Thyroid gland (tissue), 4 donors: ENCODE data around the gene PRDM11. TPM values are rescaled to one million over a fixed set of nuclear protein-coding genes. Genes with fewer than 3 reads are reported as not detected.
A peak's percentile ranks its signal among the peaks of the same experiment; 100 is the strongest.

Source experiments
- DNase-seq, 2 donors: peaks; one replicate each; pipeline ENCODE4 v3.0.0-alpha.2; 2019
- H3K27ac ChIP-seq, 3 donors: fragments of 200-600 bp; sonication (generic); 1 replicate in 2 of 3; 2 replicates in 1 of 3; pipeline ENCODE4 v1.5.1; 2016 to 2019; ENCODE audit warnings: mild to moderate bottlenecking in 1 of 3, moderate library complexity in 1 of 3
- H3K27me3 ChIP-seq: fragments of 200-600 bp; sonication (generic); one replicate; pipeline ENCODE4 v1.5.1; 2019
- H3K36me3 ChIP-seq, 2 donors: fragments of 200-600 bp; sonication (generic); one replicate each; pipeline ENCODE4 v1.5.1; 2016 to 2019
- H3K4me1 ChIP-seq, 2 donors: fragments of 200-600 bp; sonication (generic); one replicate each; pipeline ENCODE4 v1.5.1; 2017 to 2019
- H3K4me3 ChIP-seq, 3 donors: fragments of 200-600 bp; sonication (generic); replicated peaks in 1 of 3; 1 replicate in 2 of 3; 2 replicates in 1 of 3; pipeline ENCODE4 v1.5.1; 2016; ENCODE audit warnings: mild to moderate bottlenecking in 1 of 3
- H3K9me3 ChIP-seq: fragments of 200-600 bp; sonication (generic); one replicate; pipeline ENCODE4 v1.5.1; 2017
- POLR2A ChIP-seq, 2 donors: fragments of 450-650 bp; IDR thresholded peaks; one replicate each; pipeline ENCODE4 v1.6.1; 2017; ENCODE audit warnings: antibody characterized with exemption in 2 of 2, mild to moderate bottlenecking in 2 of 2, moderate library complexity in 1 of 2
- WGBS, 2 donors: methylation state at CpG; one replicate each; pipeline ENCODE4 v1.1.5; 2017; 5-methylcytosine and 5-hydroxymethylcytosine counted together
- intact Hi-C: fragments of 100-400 bp; cut with DNase I; formaldehyde crosslinking; loops from one replicate; pipeline ENCODE4 v1.15.1; 2023
- total RNA-seq, 4 donors: library from RNA; depleted of rRNA; stranded (reverse); fragments of >200 nt; gene quantifications; one replicate each; pipeline ENCODE4 v1.2.3, GENCODE V29; 2016
- TF ChIP-seq, protein P1 (sequence below), 6 experiments: fragments of 200-600 bp in 3 of 6; fragments of 450-650 bp in 3 of 6; sonication (generic) in 3 of 6; IDR thresholded peaks; one replicate each; pipeline ENCODE4 v1.5.1; 2016 to 2019; ENCODE audit warnings: antibody characterized with exemption in 6 of 6, mild to moderate bottlenecking in 2 of 6, inconsistent platforms in 1 of 6, moderate library complexity in 1 of 6

The PRDM11 gene
- total RNA-seq, 4 donors from 2014 or later: 8.6 to 53.3 (median 31.0) TPM

GRCh38 chr11:45250035-45250718 is 103.7 kb downstream of the PRDM11 start:
- TF ChIP-seq POLR2A (IDR thresholded peaks at IDR 0.05): no peak
- TF ChIP-seq, protein P1, sequence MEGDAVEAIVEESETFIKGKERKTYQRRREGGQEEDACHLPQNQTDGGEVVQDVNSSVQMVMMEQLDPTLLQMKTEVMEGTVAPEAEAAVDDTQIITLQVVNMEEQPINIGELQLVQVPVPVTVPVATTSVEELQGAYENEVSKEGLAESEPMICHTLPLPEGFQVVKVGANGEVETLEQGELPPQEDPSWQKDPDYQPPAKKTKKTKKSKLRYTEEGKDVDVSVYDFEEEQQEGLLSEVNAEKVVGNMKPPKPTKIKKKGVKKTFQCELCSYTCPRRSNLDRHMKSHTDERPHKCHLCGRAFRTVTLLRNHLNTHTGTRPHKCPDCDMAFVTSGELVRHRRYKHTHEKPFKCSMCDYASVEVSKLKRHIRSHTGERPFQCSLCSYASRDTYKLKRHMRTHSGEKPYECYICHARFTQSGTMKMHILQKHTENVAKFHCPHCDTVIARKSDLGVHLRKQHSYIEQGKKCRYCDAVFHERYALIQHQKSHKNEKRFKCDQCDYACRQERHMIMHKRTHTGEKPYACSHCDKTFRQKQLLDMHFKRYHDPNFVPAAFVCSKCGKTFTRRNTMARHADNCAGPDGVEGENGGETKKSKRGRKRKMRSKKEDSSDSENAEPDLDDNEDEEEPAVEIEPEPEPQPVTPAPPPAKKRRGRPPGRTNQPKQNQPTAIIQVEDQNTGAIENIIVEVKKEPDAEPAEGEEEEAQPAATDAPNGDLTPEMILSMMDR (IDR thresholded peaks at IDR 0.05): no peak
- DNase-seq: no peak
- no peaks in the 10 kb centered on the region for H3K9me3 ChIP-seq
- 73 to 82% methylated on average over 3 of the region's 3 CpGs for WGBS, 2 donors
- H3K4me1 ChIP-seq: no peaks in the 10 kb centered on the region
- H3K36me3 ChIP-seq: no peaks in the 10 kb centered on the region
- intact Hi-C loops: no loop called here
- H3K27me3 ChIP-seq: no peaks in the 10 kb centered on the region
- H3K4me3 ChIP-seq: no peak overlapping the region
- H3K27ac ChIP-seq: no peak overlapping the region

GRCh38 chr11:45252134-45252856 is 105.9 kb downstream of the PRDM11 start:
- H3K9me3 ChIP-seq: no peaks in the 10 kb centered on the region
- H3K4me1 ChIP-seq: no peaks in the 10 kb centered on the region
- no peak overlapping the region for H3K4me3 ChIP-seq
- 72 to 83% methylated on average over 5 to 19 of the region's 22 CpGs for WGBS, 2 donors
- peak; percentile 29 to 35 for DNase-seq
- H3K27ac ChIP-seq: no peak overlapping the region
- intact Hi-C loops: no loop called here
- H3K27me3 ChIP-seq: no peaks in the 10 kb centered on the region
- TF ChIP-seq, protein P1 (IDR thresholded peaks at IDR 0.05): peak in 4 of 6 experiments; percentile 10 to 51 (median 28)
- TF ChIP-seq POLR2A (IDR thresholded peaks at IDR 0.05): no peak
- no peaks in the 10 kb centered on the region for H3K36me3 ChIP-seq

- TF ChIP-seq POLR2A (IDR thresholded peaks at IDR 0.05): no peak
- TF ChIP-seq, protein P1 (IDR thresholded peaks at IDR 0.05): no peak
- no peaks in the 10 kb centered on the region for H3K9me3 ChIP-seq
- DNase-seq: no peak
- H3K27me3 ChIP-seq: no peaks in the 10 kb centered on the region
- no peak overlapping the region for H3K4me3 ChIP-seq
- no peak overlapping the region for H3K27ac ChIP-seq
- WGBS, 2 donors: 47 to 76% methylated on average over 1 to 3 of the region's 3 CpGs
- intact Hi-C loops: no loop called here
- H3K4me1 ChIP-seq: no peaks in the 10 kb centered on the region
- no peaks in the 10 kb centered on the region for H3K36me3 ChIP-seq
These were observed 106.4 kb downstream of the PRDM11 start for GRCh38 chr11:45252877-45253276.

GRCh38 chr11:45253640-45254039 is 107.2 kb downstream of the PRDM11 start:
- no peak overlapping the region for H3K4me3 ChIP-seq
- no peaks in the 10 kb centered on the region for H3K27me3 ChIP-seq
- no peak overlapping the region for H3K27ac ChIP-seq
- no peaks in the 10 kb centered on the region for H3K4me1 ChIP-seq
- intact Hi-C loops: no loop called here
- H3K9me3 ChIP-seq: no peaks in the 10 kb centered on the region
- TF ChIP-seq POLR2A (IDR thresholded peaks at IDR 0.05): no peak
- TF ChIP-seq, protein P1 (IDR thresholded peaks at IDR 0.05): no peak
- DNase-seq: no peak
- no peaks in the 10 kb centered on the region for H3K36me3 ChIP-seq
- WGBS, 2 donors: 88% methylated on average over 9 of the region's 9 CpGs

GRCh38 chr11:45254070-45254469 is 107.6 kb downstream of the PRDM11 start:
- DNase-seq: no peak
- intact Hi-C loops: no loop called here
- Histone ChIP-seq H3K4me1 (no peaks in the 10 kb centered on the region), H3K4me3 (no peak overlapping the region), H3K27ac (no peak overlapping the region), H3K36me3 (no peaks in the 10 kb centered on the region), H3K27me3 (no peaks in the 10 kb centered on the region), H3K9me3 (no peaks in the 10 kb centered on the region)
- TF ChIP-seq, protein P1 (IDR thresholded peaks at IDR 0.05): no peak
- 90 to 91% methylated on average over 3 to 4 of the region's 4 CpGs for WGBS, 2 donors
